ENCODE measurements around the gene FKBP10.

Gene FKBP10

GRCh38 chr17:41784207-41784744 is 28.5 kb upstream of the FKBP10 start:
- no peak for DNase-seq (ENCODE audit: extremely low read depth, low read depth)
- no peak for TF ChIP-seq CTCF (IDR thresholded peaks at IDR 0.05; ENCODE audit: low read depth, low read length)

- no peak for TF ChIP-seq CTCF (IDR thresholded peaks at IDR 0.05; ENCODE audit: low read depth, low read length)
- no peak for DNase-seq (ENCODE audit: extremely low read depth, low read depth)
Measured at GRCh38 chr17:41785091-41785858, 27.5 kb upstream of the FKBP10 start.

- no peak for DNase-seq (ENCODE audit: extremely low read depth, low read depth)
Measured at GRCh38 chr17:41785859-41786226, 27.0 kb upstream of the FKBP10 start.

GRCh38 chr17:41786227-41787020 is 26.4 kb upstream of the FKBP10 start, which contains the start of gene JUP:
Gene JUP, minus strand, starts transcription at chr17:41786711. Its CDS starts 14,857 bp downstream, at chr17:41771854.
- TF ChIP-seq CTCF (IDR thresholded peaks at IDR 0.05; ENCODE audit: low read depth, low read length), result no peak; the same call in 1 of the 2 replicates
- peak; percentile 91 for DNase-seq (ENCODE audit: extremely low read depth, low read depth)

More at GRCh38 chr17:41785859-41786226, 27.0 kb upstream of the FKBP10 start:
- TF ChIP-seq CTCF (IDR thresholded peaks at IDR 0.05; ENCODE audit: low read depth, low read length), result no peak

GRCh38 chr17:41787021-41787418 is 25.8 kb upstream of the FKBP10 start:
- DNase-seq (ENCODE audit: extremely low read depth, low read depth), result no peak
- TF ChIP-seq CTCF (IDR thresholded peaks at IDR 0.05; ENCODE audit: low read depth, low read length), result no peak

GRCh38 chr17:41792845-41793783 is 19.7 kb upstream of the FKBP10 start:
- no peak for TF ChIP-seq CTCF (IDR thresholded peaks at IDR 0.05; ENCODE audit: low read depth, low read length)
- DNase-seq (ENCODE audit: extremely low read depth, low read depth), result no peak

All from AG09319 (cell line).